KMS-11 (cell line): ENCODE results near the gene CBL.

Source experiments
- H2AFZ ChIP-seq: fragments of 200-600 bp; sonication (generic); 2 replicates; pipeline ENCODE4 v1.6.1; 2016; ENCODE audit warnings: antibody characterized with exemption, mixed run types, low read depth
- H3K27ac ChIP-seq: fragments of 200-600 bp; sonication (generic); 2 replicates; pipeline ENCODE4 v1.6.1; 2016; ENCODE audit warnings: mild to moderate bottlenecking, mixed run types
- H3K27me3 ChIP-seq: fragments of 200-600 bp; sonication (generic); 2 replicates; pipeline ENCODE4 v1.6.1; 2017; ENCODE audit warnings: mild to moderate bottlenecking, low read depth, mixed run types, moderate library complexity; ENCODE audit not compliant: insufficient read depth
- H3K36me3 ChIP-seq: fragments of 200-600 bp; sonication (generic); 2 replicates; pipeline ENCODE4 v1.6.1; 2017; ENCODE audit warnings: mild to moderate bottlenecking, mixed run types; ENCODE audit not compliant: insufficient read depth
- H3K4me1 ChIP-seq: fragments of 200-600 bp; sonication (generic); 2 replicates; pipeline ENCODE4 v1.6.1; 2016; ENCODE audit warnings: mild to moderate bottlenecking, low read depth, mixed run types; ENCODE audit not compliant: poor library complexity, severe bottlenecking
- H3K4me2 ChIP-seq: fragments of 200-600 bp; sonication (generic); 2 replicates; pipeline ENCODE4 v1.7.0; 2016; ENCODE audit warnings: mild to moderate bottlenecking, mixed run types
- H3K4me3 ChIP-seq: fragments of 200-600 bp; sonication (generic); IDR thresholded peaks from 2 replicates; pipeline ENCODE4 v1.6.1; 2017; ENCODE audit warnings: low read depth, low read length, mixed read lengths; ENCODE audit not compliant: insufficient read depth
- H3K79me2 ChIP-seq: fragments of 200-600 bp; sonication (generic); 2 replicates; pipeline ENCODE4 v1.6.1; 2016; ENCODE audit warnings: low read depth, mixed run types; ENCODE audit not compliant: insufficient read depth
- H3K9ac ChIP-seq: fragments of 200-600 bp; sonication (generic); 2 replicates; pipeline ENCODE4 v1.6.1; 2016; ENCODE audit warnings: mild to moderate bottlenecking, mixed run types
- H4K20me1 ChIP-seq: fragments of 200-600 bp; sonication (generic); 2 replicates; pipeline ENCODE4 v1.6.1; 2016; ENCODE audit warnings: mild to moderate bottlenecking, mixed run types; ENCODE audit not compliant: insufficient read depth
- TF ChIP-seq, protein P1 (sequence below): fragments of 200-600 bp; sonication (generic); conservative IDR thresholded peaks from 2 replicates; pipeline ENCODE4 v1.6.1; 2017; ENCODE audit warnings: low read depth, mild to moderate bottlenecking, antibody characterized with exemption, low read length, moderate library complexity, mixed read lengths

The CBL gene

DNA sequence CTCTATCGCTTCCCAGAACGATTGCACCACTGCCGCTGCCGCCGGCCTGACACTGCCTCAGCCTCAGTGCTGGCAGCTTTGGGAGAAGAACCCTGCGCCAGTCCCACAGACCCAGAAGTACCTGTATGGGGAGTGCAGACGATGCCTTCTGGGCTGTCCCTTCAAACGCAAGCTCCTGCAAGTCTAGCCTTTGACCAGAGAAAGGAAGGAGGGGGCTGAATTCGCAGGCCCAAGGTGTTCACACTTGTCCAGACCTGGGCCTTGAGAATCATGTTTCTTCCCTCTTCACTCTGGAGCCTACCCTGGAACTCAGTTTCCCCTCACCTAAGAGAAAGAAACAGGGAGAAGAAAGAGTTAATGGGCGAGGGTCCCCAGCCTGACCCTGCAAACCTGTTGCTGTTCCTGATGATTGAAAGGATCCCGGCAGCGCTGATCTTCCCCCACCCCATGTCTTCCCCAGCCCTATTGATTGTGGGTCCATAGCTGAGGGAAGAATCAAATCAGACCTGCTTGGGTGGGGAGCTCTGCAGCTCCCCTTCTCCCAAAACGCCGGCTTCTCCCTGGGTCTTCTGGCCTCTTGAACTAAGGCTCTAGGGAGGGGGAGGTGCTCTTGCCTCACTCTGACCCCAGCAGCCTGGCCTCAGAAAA, 111.6 kb downstream of the CBL start:
- H3K27me3 ChIP-seq = no peaks in the 10 kb centered on the region; the same call in 1 of the 2 replicates
- no peaks in the 10 kb centered on the region for H4K20me1 ChIP-seq
- H3K4me3 ChIP-seq = no peak overlapping the region
- no peak overlapping the region for H3K27ac ChIP-seq
- no peak overlapping the region for H2AFZ ChIP-seq
- H3K4me1 ChIP-seq = peaks cover 14% of the 10 kb centered on the region
- H3K4me2 ChIP-seq = no peak overlapping the region
- no peak overlapping the region for H3K9ac ChIP-seq
- no peaks in the 10 kb centered on the region for H3K36me3 ChIP-seq
- no peaks in the 10 kb centered on the region for H3K79me2 ChIP-seq
- TF ChIP-seq, protein P1, sequence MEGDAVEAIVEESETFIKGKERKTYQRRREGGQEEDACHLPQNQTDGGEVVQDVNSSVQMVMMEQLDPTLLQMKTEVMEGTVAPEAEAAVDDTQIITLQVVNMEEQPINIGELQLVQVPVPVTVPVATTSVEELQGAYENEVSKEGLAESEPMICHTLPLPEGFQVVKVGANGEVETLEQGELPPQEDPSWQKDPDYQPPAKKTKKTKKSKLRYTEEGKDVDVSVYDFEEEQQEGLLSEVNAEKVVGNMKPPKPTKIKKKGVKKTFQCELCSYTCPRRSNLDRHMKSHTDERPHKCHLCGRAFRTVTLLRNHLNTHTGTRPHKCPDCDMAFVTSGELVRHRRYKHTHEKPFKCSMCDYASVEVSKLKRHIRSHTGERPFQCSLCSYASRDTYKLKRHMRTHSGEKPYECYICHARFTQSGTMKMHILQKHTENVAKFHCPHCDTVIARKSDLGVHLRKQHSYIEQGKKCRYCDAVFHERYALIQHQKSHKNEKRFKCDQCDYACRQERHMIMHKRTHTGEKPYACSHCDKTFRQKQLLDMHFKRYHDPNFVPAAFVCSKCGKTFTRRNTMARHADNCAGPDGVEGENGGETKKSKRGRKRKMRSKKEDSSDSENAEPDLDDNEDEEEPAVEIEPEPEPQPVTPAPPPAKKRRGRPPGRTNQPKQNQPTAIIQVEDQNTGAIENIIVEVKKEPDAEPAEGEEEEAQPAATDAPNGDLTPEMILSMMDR = no peak

DNA sequence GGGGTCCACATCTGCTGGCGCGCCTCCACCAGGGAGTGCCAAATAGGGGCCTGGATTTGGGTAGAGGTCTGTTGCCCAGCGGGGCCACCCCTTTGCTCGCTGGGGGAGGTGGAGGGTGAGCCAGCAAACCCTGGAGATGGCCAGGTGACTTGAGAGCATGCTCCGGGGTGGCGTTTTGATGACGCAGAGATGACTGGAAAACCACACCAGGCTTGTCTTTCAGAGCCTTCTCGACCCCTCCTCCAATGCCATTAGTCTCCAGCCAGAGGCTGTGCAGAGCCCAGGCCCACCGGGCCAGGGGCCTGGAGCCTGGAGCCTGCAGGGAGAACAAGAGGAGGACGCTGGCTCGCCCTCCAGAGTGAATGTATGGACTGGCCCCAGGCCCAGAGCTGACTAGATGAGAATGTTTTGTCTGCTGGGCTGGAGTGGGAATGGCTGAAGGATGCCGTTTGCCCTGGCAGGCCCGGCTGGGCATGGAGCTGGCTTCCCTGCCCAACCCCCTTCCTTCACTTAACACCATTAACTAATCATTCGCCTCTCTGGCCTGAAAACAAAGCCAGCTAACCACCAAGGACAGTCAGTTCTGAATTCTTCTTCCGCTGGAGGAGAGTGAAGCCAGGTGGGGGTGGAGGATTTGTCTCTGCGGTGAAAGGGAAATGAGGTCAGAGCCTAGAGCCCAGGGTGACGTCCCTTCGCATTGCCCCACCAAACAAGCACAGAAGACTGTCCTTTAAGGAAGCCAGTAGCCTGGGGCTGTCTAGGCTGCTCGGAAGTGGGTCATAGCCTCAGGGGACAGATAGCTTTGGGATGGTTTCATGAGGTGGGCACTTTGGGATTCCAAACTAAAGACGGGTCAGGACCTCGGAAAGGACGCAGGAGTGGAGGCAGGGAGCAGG, 112.3 kb downstream of the CBL start:
- no peaks in the 10 kb centered on the region; the same call in 1 of the 2 replicates for H3K27me3 ChIP-seq
- no peak overlapping the region for H3K9ac ChIP-seq
- H3K4me1 ChIP-seq = peaks cover 14% of the 10 kb centered on the region
- H3K4me3 ChIP-seq = no peak overlapping the region
- no peak overlapping the region for H3K4me2 ChIP-seq
- no peak overlapping the region for H3K27ac ChIP-seq
- no peak overlapping the region for H2AFZ ChIP-seq
- H3K79me2 ChIP-seq = no peaks in the 10 kb centered on the region
- H4K20me1 ChIP-seq = no peaks in the 10 kb centered on the region
- no peaks in the 10 kb centered on the region for H3K36me3 ChIP-seq
- TF ChIP-seq, protein P1 = no peak

DNA sequence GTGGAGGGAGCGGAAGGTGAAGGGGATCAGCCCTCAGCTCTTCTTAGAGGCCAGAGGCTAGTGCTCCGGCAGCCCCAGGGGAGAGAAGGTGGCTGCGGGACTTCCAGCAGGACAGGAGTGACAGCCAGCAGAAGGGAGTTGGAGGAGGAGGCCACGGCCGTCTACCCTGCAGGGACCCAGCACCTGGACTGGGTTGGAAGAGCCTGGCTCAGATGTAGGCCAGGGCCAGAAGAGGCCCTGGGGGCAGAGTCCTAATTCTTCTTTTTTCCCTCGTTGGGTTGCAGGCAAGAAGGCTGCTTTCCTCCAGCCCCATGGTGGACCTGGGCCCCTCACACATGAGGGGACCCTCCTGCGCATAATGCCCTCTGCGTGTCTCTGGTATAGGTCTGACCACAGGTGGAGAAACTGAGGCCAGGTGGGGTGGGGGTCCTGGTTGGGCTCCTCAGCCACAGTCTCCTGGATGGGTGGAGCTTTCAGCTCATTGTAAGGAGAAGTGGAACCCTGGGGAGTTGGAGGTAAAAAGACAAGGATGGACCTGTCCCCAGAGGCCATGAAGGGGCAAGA, 113.1 kb downstream of the CBL start:
- TF ChIP-seq, protein P1 = no peak
- no peaks in the 10 kb centered on the region for H4K20me1 ChIP-seq
- no peaks in the 10 kb centered on the region; the same call in 1 of the 2 replicates for H3K27me3 ChIP-seq
- no peaks in the 10 kb centered on the region for H3K36me3 ChIP-seq
- no peak overlapping the region for H3K9ac ChIP-seq
- H3K79me2 ChIP-seq = no peaks in the 10 kb centered on the region
- H3K4me2 ChIP-seq = no peak overlapping the region
- H2AFZ ChIP-seq = no peak overlapping the region
- H3K27ac ChIP-seq = no peak overlapping the region
- H3K4me3 ChIP-seq = no peak overlapping the region
- peaks cover 14% of the 10 kb centered on the region for H3K4me1 ChIP-seq

DNA sequence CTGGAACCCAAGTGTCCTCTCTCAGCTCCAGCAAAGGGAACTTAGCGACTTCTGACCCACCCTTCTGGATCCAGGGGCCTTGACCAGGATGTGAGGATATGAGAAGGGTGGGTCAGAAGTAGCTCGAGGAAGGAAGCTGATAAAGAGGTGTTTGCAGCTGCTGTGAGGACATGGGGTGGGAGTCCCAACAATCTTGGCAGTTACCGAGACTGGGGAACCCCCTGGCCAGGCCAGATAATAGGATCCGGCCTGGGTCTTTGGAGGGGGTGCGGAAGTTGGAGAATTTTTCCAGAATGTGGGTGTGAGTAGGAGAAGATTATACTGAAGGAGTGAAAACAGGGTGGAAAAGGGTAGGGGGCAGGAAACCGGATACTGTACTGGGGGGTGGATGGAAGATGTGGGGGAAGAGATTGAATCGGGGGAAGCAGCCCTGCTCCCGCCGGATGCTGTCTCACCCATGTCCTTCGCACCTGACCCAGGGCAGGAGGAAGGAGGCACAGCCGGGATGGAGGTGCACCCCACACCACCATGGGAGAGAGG, 113.6 kb downstream of the CBL start:
- Histone ChIP-seq H3K4me2 (no peak overlapping the region), H3K27me3 (no peaks in the 10 kb centered on the region; the same call in 1 of the 2 replicates), H3K4me1 (peaks cover 11% of the 10 kb centered on the region), H3K27ac (no peak overlapping the region), H3K9ac (no peak overlapping the region), H2AFZ (no peak overlapping the region), H3K36me3 (no peaks in the 10 kb centered on the region), H4K20me1 (no peaks in the 10 kb centered on the region), H3K79me2 (no peaks in the 10 kb centered on the region), H3K4me3 (no peak overlapping the region)
- TF ChIP-seq, protein P1 = no peak
